ENCODE results near the gene SNRPA1. TPM values are rescaled to one million over a fixed set of nuclear protein-coding genes. Genes with fewer than 3 reads are reported as not detected.

The SNRPA1 gene
- total RNA-seq, 1 experiment from 2014 or later: 151 TPM

GRCh38 chr15:101310508-101310907 lies 15.5 kb upstream of the SNRPA1 start:
- Histone ChIP-seq H3K4me3 (no peak overlapping the region), H3K27me3 (peaks cover 3% of the 10 kb centered on the region; the same call in 1 of the 2 replicates)
- no peak for DNase-seq

DNA sequence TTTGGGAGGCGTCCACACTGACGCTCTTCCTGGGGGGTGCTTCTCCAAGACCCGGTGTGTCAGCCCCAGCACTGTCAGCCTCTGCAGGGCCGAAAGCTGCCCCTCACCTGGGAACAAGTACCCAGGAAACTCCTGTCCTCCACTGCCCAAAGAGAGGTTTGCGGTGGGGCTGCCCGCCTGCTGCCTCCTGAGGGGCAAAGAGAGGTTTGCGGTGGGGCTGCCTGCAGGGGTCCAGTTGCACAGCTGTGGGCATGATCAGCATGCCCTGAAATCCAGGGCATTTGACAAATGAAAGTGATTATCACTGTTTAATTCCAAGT lies 15.1 kb upstream of the SNRPA1 start:
- H3K36me3 ChIP-seq: no peaks in the 10 kb centered on the region
- no peak overlapping the region for H3K27ac ChIP-seq
- no peak for DNase-seq
- H3K4me3 ChIP-seq: no peak overlapping the region
- H3K4me1 ChIP-seq: no peaks in the 10 kb centered on the region
- no peaks in the 10 kb centered on the region for H3K9me3 ChIP-seq (replicated peaks)
- peaks cover 3% of the 10 kb centered on the region; the same call in 1 of the 2 replicates for H3K27me3 ChIP-seq

More at GRCh38 chr15:101310508-101310907, 15.5 kb upstream of the SNRPA1 start:
- Histone ChIP-seq H3K36me3 (no peaks in the 10 kb centered on the region), H3K9me3 (replicated peaks) (no peaks in the 10 kb centered on the region), H3K27ac (no peak overlapping the region), H3K4me1 (no peaks in the 10 kb centered on the region; the same call in 1 of the 2 replicates)

- Histone ChIP-seq H3K4me3 (no peak overlapping the region), H3K27me3 (no peaks in the 10 kb centered on the region; the same call in 1 of the 2 replicates), H3K9me3 (replicated peaks) (no peaks in the 10 kb centered on the region), H3K27ac (no peak overlapping the region), H3K4me1 (no peaks in the 10 kb centered on the region), H3K36me3 (no peaks in the 10 kb centered on the region)
- no peak for DNase-seq
These were observed 14.6 kb upstream of the SNRPA1 start for GRCh38 chr15:101309436-101310160.

- Histone ChIP-seq H3K4me3 (no peak overlapping the region), H3K27ac (no peak overlapping the region), H3K9me3 (replicated peaks) (no peaks in the 10 kb centered on the region), H3K36me3 (no peaks in the 10 kb centered on the region), H3K4me1 (no peaks in the 10 kb centered on the region), H3K27me3 (no peaks in the 10 kb centered on the region)
- DNase-seq: no peak
These were observed 13.8 kb upstream of the SNRPA1 start for GRCh38 chr15:101308604-101309435.

GRCh38 chr15:101307897-101308603 lies 13.0 kb upstream of the SNRPA1 start:
- Histone ChIP-seq H3K9me3 (replicated peaks) (no peaks in the 10 kb centered on the region), H3K27ac (no peak overlapping the region), H3K36me3 (no peaks in the 10 kb centered on the region), H3K4me3 (no peak overlapping the region), H3K27me3 (no peaks in the 10 kb centered on the region), H3K4me1 (no peaks in the 10 kb centered on the region)
- DNase-seq: no peak

GRCh38 chr15:101307048-101307896 lies 12.2 kb upstream of the SNRPA1 start:
- Histone ChIP-seq H3K4me1 (no peaks in the 10 kb centered on the region), H3K36me3 (no peaks in the 10 kb centered on the region), H3K4me3 (no peak overlapping the region), H3K9me3 (replicated peaks) (no peaks in the 10 kb centered on the region), H3K27me3 (no peaks in the 10 kb centered on the region), H3K27ac (no peak overlapping the region)
- no peak for DNase-seq

DNA sequence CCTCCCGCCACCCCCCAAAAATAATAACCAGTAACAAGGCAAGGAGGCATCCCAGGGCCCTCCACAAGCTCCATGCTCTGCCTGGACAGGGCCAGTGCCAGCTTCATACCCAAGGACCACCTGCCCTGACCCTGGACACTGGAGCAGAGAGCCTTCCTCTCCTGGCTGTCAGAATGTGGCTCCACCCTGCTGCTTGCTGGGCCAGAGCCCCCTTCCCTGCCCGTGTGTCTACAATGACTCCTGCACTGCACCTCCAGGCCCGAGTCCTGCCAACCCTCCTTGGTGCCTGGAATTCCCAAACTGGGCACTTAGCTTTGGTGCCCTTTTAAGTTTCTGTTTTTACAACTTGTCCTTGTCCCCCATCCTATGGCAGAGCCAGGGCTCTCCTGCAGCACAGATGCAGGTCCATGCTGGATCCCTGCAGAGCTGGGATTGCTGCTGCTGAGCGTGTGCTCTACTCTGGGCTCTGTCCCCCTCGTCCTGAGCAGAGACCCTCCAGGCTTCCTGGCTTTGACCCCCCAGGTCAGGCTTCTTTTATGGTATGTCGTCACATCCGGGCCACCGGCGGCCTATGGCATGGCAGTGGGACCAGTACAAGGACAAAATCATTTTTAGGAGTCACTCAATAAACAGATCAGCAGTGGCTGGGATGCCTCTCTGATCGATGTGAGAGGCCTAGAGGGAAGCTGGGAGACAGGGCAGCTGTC lies 11.4 kb upstream of the SNRPA1 start:
- no peaks in the 10 kb centered on the region for H3K27me3 ChIP-seq
- no peaks in the 10 kb centered on the region for H3K9me3 ChIP-seq (replicated peaks)
- no peaks in the 10 kb centered on the region for H3K36me3 ChIP-seq

GRCh38 chr15:101305820-101306255 lies 10.8 kb upstream of the SNRPA1 start:
- peak; percentile 53 to 66 for DNase-seq
- H3K27ac ChIP-seq: no peak overlapping the region
- H3K27me3 ChIP-seq: no peaks in the 10 kb centered on the region
- no peaks in the 10 kb centered on the region for H3K9me3 ChIP-seq (replicated peaks)
- H3K4me1 ChIP-seq: no peaks in the 10 kb centered on the region
- no peak overlapping the region for H3K4me3 ChIP-seq
- no peaks in the 10 kb centered on the region for H3K36me3 ChIP-seq

More for the DNA sequence above, 11.4 kb upstream of the SNRPA1 start:
- Histone ChIP-seq H3K4me1 (no peaks in the 10 kb centered on the region), H3K27ac (no peak overlapping the region), H3K4me3 (no peak overlapping the region)
- no peak for DNase-seq

DNA sequence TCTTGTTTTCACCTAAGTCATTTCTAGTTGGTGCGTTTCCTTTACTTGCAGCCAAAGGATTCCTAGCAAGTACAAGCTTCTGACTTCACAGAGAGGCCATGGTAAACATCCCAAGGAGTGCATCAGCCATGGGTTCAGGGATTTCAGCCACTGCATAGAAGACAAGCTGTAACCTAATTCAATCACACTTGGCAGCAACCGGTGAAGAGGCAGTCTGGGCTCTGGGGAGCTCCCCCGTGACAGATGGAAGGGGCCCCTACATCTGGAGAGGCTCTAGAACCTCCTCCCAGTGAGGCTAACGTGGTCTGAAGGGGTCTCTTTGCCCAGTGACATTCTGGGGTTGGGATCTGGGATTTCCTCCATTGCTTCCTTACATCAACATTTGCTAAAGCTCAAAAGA lies 8.4 kb upstream of the SNRPA1 start:
- H3K27me3 ChIP-seq: no peaks in the 10 kb centered on the region
- no peaks in the 10 kb centered on the region for H3K9me3 ChIP-seq (replicated peaks)
- no peaks in the 10 kb centered on the region for H3K4me1 ChIP-seq
- no peak overlapping the region for H3K4me3 ChIP-seq
- no peaks in the 10 kb centered on the region for H3K36me3 ChIP-seq
- H3K27ac ChIP-seq: no peak overlapping the region
- DNase-seq: no peak

- Histone ChIP-seq H3K4me3 (peak overlapping the region; percentile 94; the same call in 1 of the 2 replicates), H3K4me1 (peaks cover 7% of the 10 kb centered on the region; the same call in 1 of the 2 replicates), H3K9me3 (replicated peaks) (no peaks in the 10 kb centered on the region), H3K27me3 (no peaks in the 10 kb centered on the region), H3K27ac (no peak overlapping the region), H3K36me3 (peaks cover 9% of the 10 kb centered on the region)
- DNase-seq: no peak
These were observed 1.7 kb upstream of the SNRPA1 start for GRCh38 chr15:101296418-101297405.

DNA sequence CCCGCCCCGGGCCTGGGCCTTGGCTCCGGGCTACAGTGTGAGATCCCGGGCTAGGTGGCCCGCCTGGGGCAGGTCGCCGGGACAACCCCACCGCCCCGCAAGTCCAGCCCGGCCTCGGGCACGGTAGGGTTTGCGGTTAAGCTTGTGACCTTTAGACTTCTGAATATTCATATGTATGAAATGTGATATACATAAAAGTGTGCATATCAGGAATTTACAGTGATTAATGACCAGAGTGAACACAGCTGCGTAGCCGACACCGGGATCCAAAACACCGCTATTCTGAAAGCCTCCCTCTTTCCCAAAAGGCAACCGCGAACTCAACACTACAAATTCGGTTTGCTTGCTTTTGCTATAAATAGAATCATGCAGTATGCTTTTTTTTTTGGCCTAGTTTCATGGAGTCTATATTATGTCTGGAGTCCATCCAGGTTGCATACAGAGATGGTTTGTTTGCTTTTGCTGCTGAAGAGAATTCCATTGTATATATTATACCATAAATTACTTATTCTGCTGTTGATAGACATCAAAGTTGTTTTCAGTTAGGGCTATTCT lies 636 bp upstream of the SNRPA1 start:
- Histone ChIP-seq H3K4me1 (peaks cover 7% of the 10 kb centered on the region; the same call in 1 of the 2 replicates), H3K4me3 (peak overlapping the region; percentile 94), H3K27me3 (no peaks in the 10 kb centered on the region), H3K36me3 (peaks cover 19% of the 10 kb centered on the region), H3K27ac (peak overlapping the region; percentile 84), H3K9me3 (replicated peaks) (no peaks in the 10 kb centered on the region)
- no peak for DNase-seq

- Histone ChIP-seq H3K4me1 (peaks cover 7% of the 10 kb centered on the region; the same call in 1 of the 2 replicates), H3K36me3 (peaks cover 38% of the 10 kb centered on the region), H3K9me3 (replicated peaks) (no peaks in the 10 kb centered on the region), H3K27ac (no peak overlapping the region), H3K27me3 (no peaks in the 10 kb centered on the region), H3K4me3 (peak overlapping the region; percentile 94; the same call in 1 of the 2 replicates)
- no peak for DNase-seq
These were observed 1.9 kb downstream of the SNRPA1 start for GRCh38 chr15:101293122-101293521.
